AG08395 (cell line): ENCODE results near the gene PRSS57.
"Not testable (repeated sequence)": the region's sequence is repeated elsewhere in the genome, so short reads cannot be mapped to it uniquely, and the experiment has no call there.

ENCODE experiments used
- DNase-seq: peaks from one replicate; pipeline ENCODE4 v3.0.0; 2012; ENCODE audit warnings: mixed read lengths, low spot score

PRSS57 gene

DNA sequence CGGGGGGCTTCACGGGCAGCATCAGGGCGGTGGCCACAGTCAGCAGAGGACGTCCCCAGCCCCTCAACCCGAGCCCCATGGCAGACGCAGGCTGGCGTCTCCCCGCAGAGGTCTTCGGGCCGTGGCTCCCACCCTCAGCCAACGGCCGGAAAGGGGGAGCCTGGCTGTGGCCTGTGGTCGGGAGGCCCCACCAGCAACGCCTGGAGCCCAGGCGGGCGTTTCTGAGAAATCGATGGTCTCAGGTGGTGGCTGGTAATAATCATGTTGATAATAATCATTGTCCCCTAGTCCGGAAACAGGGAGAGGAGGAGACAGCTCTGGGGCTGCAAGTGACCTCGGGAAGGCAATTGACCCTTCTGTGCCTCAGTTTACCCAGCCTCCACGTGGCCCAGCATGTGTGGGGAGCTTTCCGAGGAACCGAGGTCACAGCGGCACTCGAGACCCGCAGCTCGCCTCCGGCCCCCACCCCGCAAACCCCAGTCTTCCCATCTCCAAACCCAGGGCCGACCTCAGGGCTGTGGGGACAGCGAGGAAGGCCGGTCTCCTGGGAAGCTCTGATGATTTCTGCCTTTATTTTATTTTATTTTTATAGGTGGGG lies at the start of gene PRSS57:
TSS of gene PRSS57 (minus strand) at position 101 of the 598 bp plus-strand sequence. CDS start at position 79, 22 bp downstream.
- no peak for DNase-seq

- DNase-seq: no peak
Observed at GRCh38 chr19:743168-743687, 48.0 kb upstream of the PRSS57 start.

GRCh38 chr19:742540-743075 lies 47.4 kb upstream of the PRSS57 start:
- DNase-seq: no peak

DNA sequence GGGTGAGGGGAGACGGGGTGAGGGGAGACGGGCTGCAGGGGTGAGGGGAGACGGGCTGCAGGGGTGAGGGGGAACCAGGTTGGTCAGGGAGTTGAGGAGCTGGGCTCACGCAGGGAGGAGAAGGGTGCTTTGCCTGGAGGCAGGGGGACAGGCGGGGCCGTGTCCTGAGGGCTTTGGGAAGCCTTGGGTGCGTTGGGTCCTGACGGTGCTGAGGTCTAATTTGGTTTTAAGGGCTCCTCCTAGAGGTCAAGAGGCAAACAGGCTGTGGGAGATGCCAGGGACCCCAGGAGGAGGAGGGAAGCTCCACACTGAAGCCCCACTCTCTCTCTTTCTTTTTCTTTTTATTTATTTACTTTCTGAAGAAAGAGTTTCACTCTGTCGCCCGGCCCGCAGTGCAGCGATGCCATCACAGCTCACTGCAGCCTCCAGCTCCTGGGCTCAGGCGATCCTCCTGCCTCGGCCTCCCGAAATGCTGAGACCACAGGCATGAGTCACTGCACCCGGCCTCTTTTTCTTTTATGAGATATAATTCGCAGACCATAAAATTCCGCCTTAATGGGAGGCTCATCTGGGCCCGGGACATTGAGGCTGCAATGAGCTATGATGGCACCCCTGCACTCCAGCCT lies 46.4 kb upstream of the PRSS57 start:
- no peak for DNase-seq

DNA sequence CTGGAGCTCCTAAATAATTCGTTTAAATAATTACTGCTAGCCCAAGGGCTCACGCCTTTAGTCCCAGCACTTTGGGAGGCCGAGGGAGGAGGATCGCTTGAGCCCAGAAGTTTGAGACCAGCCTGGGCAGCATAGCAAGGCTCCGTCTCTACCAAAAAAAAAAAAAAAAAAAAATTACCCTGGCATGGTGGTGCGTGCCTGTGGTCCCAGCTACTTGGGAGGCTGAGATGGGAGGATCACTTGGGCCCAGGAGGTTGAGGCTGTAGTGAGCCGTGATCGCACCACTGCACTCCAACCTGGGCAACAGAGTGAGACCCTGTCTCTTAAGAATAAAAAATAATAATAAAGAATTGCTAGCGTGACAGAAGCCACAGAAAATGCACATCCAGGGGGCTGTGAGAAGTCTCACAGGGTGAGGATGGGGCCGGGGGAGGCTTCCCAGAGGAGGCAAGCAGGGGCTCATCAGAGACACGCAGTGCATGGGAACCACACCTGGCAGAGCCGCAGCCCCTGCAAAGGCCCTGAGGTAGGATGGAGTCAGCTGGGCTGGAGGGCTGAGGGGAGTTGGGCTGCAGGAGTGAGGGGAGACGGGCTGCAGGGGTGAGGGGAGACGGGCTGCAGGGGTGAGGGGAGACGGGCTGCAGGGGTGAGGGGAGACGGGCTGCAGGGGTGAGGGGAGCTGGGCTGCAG lies 45.7 kb upstream of the PRSS57 start:
- DNase-seq: not testable (repeated sequence)

DNA sequence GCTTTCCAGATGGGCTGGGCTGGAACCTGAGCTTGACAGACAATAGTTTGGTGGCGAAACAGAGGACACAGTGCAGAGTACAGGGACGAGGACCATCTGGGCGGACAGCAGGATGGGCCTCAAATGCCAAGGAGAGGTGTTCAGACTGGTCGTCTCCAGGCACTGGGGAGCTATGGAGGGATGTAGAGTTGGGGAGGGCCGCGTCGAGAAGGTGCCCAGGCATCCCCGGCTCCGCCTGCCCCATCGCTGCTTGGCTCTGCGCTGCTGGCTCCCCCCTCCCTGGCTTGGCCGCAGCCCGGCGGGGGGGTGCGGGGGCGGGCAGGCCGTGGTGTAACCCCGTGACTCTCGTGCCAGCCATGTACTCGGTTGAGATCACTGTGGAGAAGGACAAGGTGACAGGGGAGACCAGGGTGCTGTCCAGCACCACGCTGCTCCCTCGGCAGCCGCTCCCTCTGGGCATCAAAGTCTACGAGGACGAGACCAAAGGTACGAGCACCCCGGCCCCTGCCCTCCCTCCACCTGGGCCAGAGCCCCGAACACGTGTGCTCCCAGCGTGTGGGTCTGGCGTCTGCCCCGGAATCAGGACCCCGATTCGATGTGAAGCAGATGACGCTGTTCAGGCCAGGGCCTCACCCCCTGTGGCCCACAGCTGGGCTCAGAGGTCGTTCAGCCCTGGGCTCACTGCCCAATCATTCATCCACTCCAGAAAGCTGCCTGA lies 44.9 kb upstream of the PRSS57 start:
- no peak for DNase-seq

DNA sequence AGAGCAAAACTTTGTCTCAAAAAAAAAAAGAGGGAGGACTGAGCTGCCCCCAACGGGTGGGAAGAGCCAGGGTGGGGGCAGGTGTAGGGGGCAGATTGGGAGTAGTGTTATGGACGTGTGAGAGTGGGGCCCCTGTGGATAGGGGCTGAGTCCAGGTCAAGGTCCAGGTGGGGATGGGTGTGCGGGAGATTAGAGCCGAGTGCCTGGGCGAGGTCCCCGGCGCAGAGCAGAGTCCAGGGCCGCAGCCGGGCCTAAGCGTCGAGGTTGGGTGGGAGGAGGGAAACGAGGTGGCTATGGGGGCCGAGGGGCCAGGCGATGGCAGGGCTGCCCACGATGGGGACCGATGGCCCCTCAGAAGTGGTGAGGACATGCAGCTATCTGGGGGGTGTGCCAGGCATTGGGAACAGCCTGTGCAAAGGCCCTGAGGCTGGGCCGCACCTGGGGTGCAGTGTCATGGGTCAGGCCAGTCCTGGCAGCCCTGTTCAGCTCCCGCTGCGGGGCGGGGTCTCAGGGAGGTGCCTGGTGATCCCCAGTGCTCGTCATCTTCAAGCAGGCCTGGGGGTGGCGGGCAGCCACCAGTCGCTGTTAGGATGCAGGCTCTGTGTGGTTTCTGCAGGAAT lies 43.4 kb upstream of the PRSS57 start:
- DNase-seq: no peak

DNA sequence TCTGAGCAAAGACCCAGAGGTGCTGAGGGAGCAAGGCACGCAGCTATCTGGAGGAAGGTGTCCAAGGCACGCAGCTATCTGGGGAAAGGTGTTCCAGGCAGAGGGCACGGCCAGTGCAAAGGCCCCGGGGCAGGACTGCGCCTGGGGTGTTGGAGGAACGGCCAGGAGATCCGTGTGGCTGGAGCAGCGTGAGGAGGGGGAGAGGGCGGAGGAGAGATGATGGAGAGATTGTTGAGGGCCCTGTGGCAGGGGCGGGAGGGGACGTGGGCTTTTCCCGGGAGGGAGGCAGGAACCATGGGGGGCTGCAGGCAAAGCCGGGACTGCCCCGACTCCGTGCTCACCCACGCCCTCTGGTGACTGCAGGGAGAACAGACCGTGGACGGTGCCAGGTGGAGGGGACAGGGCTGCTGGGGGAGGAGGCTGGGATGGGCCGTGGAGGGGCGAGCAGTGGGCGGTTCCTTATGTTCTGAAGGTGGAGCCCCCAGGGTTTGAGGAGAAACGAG lies 42.4 kb upstream of the PRSS57 start:
- DNase-seq: peak; percentile 64

DNA sequence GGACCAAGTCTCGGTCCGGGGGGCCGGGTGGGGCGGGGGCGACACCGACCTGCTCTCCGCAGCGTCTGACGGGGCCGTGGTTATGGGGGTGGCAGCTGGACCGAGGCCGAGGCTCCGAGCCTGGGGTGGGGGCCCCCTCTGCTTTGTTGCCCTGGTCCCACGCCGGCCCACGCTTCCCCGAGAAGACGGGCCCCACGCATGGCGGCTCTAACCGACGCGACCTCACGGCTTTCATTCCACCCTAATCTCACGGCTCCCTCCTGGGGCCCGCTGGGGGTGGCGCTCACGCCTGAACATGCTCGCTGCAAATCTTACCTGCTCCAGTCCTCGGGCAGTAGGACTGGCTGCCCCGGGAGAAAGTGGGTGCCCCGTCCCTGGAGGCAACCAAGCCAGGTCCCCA lies 40.9 kb upstream of the PRSS57 start:
- no peak for DNase-seq

DNA sequence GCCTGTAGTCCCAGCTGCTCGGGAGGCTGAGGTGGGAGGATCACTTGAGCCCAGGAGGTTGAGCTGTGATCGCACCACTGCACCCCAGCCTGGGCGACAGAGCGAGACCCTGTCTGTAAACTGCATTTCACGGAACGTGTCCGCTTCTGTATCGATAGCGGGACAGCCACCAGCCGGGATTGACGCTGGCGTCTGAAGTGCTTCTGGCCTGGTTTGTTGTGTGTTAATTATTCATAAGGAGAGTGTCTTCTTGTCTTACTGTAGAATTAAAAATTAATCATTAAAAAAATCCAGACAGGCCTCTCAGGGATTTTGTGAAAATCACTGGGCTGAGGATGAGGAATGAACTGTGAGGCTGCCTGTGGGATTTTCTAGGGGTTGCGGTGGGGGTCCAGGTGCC lies 39.5 kb upstream of the PRSS57 start:
- DNase-seq: no peak

DNA sequence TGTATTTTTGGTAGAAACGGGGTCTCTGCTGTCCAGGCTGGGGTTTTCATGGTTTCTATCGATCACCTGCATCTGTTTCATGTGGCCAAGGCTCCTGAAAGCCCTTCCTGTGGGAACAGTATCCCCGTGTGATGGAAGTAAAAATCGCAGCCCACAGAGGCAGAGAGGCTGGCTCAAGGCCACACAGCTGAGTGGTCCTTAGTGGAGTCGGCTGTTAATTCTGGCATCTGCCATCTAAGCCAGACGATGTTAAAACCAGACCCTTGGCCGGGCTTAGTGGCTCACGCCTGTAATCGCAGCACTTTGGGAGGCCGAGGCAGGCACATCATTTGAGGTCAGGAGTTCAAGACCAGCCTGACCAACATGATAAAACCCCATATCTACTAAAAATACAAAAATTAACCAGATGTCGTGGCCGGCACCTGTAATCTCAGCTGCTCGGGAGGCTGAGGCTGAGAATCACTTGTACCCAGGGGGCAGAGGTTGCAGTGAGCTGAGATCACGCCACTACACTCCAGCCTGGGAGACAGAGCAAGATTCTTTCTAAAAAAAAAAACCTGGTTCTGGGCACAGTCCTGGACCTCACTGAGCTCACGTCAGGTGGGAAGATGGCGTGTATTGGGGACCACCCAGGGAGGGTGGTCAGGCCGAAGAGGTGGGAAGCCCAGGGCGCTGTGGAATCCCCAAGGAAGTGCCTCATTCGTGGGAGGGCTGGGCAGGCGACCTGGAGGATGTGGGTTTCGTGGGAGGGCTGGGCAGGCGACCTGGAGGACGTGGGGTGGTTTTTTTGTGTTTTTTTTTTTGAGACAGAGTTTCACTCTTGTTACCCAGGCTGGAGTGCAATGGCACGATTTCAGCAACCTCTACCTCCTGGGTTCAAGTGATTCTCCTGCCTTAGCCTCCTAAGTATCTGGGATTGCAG lies 37.2 kb upstream of the PRSS57 start:
- DNase-seq: no peak

DNA sequence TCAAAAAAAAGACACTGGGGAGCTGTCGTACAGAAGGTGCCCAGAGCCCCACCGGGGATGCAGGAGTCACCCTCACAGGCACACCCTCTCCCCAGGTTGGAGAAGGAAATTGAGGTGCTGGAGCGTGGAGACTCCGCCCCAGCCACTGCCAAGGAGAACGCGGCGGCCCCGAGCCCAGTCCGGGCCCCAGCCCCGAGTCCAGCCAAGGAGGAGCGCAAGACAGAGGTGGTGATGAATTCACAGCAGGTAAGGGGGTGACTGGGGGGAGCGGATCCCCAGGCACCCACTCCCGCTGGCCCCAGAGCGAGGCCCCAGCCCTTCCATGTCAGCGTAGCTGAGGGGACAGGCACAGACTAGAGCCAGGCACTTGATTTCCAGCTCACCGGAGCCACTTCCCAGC lies 35.7 kb upstream of the PRSS57 start:
- no peak for DNase-seq

GRCh38 chr19:729965-730668 lies 34.9 kb upstream of the PRSS57 start:
- DNase-seq: no peak

- not testable (repeated sequence) for DNase-seq
Observed at GRCh38 chr19:729564-729963, 34.3 kb upstream of the PRSS57 start.

DNA sequence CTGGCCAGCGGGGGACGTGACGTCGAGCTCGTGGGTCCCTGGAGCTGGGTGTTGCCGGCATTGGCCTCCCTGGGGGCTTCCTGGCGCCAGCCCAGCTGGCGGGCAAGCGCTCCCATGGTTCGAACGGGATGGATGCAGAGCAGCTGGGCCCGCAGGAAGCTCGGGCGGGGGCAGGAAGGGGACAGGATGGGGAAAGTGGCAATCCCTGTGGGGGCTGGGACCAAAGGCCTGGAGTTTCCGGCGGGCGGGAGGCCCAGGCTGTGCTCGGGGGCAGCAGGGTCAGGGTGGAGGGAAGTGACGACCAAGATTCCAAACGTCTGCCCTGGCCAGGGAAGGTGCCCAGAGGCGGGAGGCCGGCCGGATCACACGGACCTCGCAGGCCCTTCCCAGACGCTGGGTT lies 32.8 kb upstream of the PRSS57 start:
- no peak for DNase-seq

DNA sequence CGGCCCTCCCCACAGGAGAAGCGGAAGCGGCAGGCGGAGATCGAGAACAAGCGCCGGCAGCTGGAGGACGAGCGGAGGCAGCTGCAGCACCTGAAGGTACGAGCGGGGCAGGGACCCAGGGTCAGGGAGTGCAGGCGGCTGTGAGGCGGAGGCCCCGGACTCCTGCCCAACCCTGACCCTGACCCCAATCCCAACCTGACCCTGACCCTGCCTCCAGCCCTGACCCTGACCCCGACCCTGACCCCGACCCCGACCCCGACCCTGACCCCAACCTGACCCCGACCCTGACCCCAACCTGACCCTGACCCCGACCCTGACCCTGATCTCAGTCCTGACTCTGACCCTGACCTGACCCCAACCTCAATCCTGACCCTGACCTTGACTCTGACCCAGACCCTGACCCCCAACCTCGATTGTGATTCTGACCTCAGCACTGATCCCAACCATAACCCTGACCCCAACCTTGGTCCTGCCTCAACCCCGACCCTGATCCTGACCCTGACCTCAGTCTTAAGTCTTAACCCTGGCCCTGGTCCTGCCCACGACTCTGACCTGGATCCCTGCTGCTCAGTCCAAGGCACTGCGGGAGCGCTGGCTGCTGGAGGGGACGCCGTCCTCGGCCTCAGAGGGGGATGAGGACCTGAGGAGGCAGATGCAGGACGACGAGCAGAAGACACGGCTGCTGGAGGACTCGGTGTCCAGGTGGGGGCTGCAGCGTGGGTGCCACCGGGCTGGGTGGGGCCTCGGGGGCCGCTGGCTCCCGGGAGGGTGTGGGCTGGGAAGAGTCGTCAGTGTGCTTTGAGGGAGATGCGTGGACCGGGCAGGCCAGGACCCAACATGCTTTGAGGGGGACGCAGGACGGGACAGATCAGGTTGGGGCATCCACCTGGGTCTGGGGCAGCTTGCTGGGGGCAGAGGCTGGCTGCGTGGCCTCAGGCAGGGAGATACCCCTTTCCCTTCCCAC lies 32.0 kb upstream of the PRSS57 start:
- DNase-seq: no peak

- no peak for DNase-seq
Observed at GRCh38 chr19:725461-726089, 30.3 kb upstream of the PRSS57 start.

DNA sequence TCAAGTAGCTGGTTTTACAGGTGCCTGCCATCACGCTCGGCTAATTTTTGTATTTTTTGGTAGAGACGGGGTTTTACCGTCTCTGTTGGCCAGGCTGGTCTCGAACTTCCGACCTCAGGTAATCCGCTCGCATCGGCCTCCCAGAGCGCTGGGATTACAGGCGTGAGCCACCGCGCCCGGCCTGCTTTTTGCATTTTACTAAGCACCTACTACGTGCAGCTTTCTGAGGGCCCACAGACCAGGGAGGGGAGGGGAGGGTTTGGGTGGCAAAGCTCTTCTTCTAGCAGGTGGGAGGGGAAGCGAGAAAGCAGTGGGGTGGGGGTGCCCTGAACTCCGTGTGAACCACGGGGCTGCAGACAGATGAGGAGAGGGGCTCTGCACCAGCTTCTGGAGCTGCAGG lies 28.5 kb upstream of the PRSS57 start:
- no peak for DNase-seq
